HG03558 (cell line): ENCODE results near the gene KRTAP12-2.
"Not testable (repeated sequence)": the region's sequence is repeated elsewhere in the genome, so short reads cannot be mapped to it uniquely, and the experiment has no call there.

Experiments
- ATAC-seq: cut with Tn5 transposase; IDR thresholded peaks from one replicate; pipeline ENCODE4 v1.9.1; 2021; ENCODE audit warnings: moderate number of reproducible peaks; ENCODE audit not compliant: unreplicated experiment; ENCODE audit errors: extremely low read depth

Gene KRTAP12-2

GRCh38 chr21:44686000-44686781, 19.5 kb upstream of the KRTAP12-2 start:
- no peak for ATAC-seq

GRCh38 chr21:44685050-44685449, 18.3 kb upstream of the KRTAP12-2 start:
- ATAC-seq: not testable (repeated sequence)

- ATAC-seq: no peak
These were observed 17.8 kb upstream of the KRTAP12-2 start for GRCh38 chr21:44684483-44684882.

GRCh38 chr21:44684077-44684476, 17.4 kb upstream of the KRTAP12-2 start:
- no peak for ATAC-seq

- ATAC-seq: no peak
These were observed 15.9 kb upstream of the KRTAP12-2 start for GRCh38 chr21:44682580-44683151.

- ATAC-seq: no peak
These were observed 15.3 kb upstream of the KRTAP12-2 start, which contains the start of gene KRTAP12-1 for GRCh38 chr21:44681861-44682579. KRTAP12-1 (minus strand) TSS chr21:44682163; CDS start chr21:44682123, 40 bp downstream.

- no peak for ATAC-seq
These were observed 14.4 kb upstream of the KRTAP12-2 start for GRCh38 chr21:44681152-44681551.

GRCh38 chr21:44677881-44678280, 11.2 kb upstream of the KRTAP12-2 start:
- ATAC-seq: no peak

GRCh38 chr21:44671911-44672310, 5.2 kb upstream of the KRTAP12-2 start:
- no peak for ATAC-seq

- ATAC-seq: no peak
These were observed 4.1 kb upstream of the KRTAP12-2 start for GRCh38 chr21:44670642-44671432.

GRCh38 chr21:44667612-44668011, 885 bp upstream of the KRTAP12-2 start:
- ATAC-seq: no peak

- ATAC-seq: no peak
These were observed 2.0 kb downstream of the KRTAP12-2 start for GRCh38 chr21:44664691-44665090.

GRCh38 chr21:44661567-44661966, 5.2 kb downstream of the KRTAP12-2 start:
- ATAC-seq: not testable (repeated sequence)

- no peak for ATAC-seq
These were observed 7.7 kb downstream of the KRTAP12-2 start for GRCh38 chr21:44658913-44659595.

GRCh38 chr21:44658541-44658910, 8.2 kb downstream of the KRTAP12-2 start:
- ATAC-seq: no peak

GRCh38 chr21:44657635-44658540, 8.8 kb downstream of the KRTAP12-2 start, which contains the start of gene KRTAP12-3:
KRTAP12-3 (plus strand) TSS chr21:44657932; CDS start chr21:44657980, 48 bp downstream.
- ATAC-seq: no peak

GRCh38 chr21:44656868-44657267, 9.9 kb downstream of the KRTAP12-2 start:
- ATAC-seq: no peak

- no peak for ATAC-seq
These were observed 12.1 kb downstream of the KRTAP12-2 start, which contains the start of gene KRTAP12-4 for GRCh38 chr21:44654576-44655175. KRTAP12-4 (minus strand) TSS chr21:44654659; CDS start chr21:44654614, 45 bp downstream.
